Activated T-helper 17 cell treated with anti-CD3 and anti-CD28 coated beads, Interleukin-2, amount 50 U/mL, for 72 hours (primary cell): ENCODE results near the gene FIBCD1. TPM values are rescaled to one million over a fixed set of nuclear protein-coding genes. Genes with fewer than 3 reads are reported as not detected.
"Not testable (repeated sequence)": the region's sequence is repeated elsewhere in the genome, so short reads cannot be mapped to it uniquely, and the experiment has no call there.

Experiments used
- ATAC-seq: fragments of 150-1000 bp; cut with Tn5 transposase; replicated peaks from 2 replicates; pipeline ENCODE4 v1.10.0; 2021; ENCODE audit warnings: mild to moderate bottlenecking, moderate library complexity
- H3K27ac Mint-ChIP-seq: one replicate; pipeline ENCODE4 v1.8.0; 2022; ENCODE audit warnings: mixed read lengths
- H3K27me3 Mint-ChIP-seq: one replicate; pipeline ENCODE4 v1.8.0; 2022; ENCODE audit warnings: mixed read lengths
- H3K36me3 Mint-ChIP-seq: one replicate; pipeline ENCODE4 v1.8.0; 2022; ENCODE audit warnings: low read depth, mild to moderate bottlenecking, mixed read lengths
- H3K4me1 Mint-ChIP-seq: one replicate; pipeline ENCODE4 v1.8.0; 2022; ENCODE audit warnings: mixed read lengths
- H3K4me3 Mint-ChIP-seq: one replicate; pipeline ENCODE4 v1.8.0; 2022; ENCODE audit warnings: mild to moderate bottlenecking, mixed read lengths
- H3K9me3 Mint-ChIP-seq: one replicate; pipeline ENCODE4 v1.8.0; 2022; ENCODE audit warnings: mixed read lengths
- total RNA-seq, 2 donors: library from RNA; stranded (reverse); gene quantifications; one replicate each; pipeline ENCODE4 v1.2.3, GENCODE V29; 2022

Gene FIBCD1
- total RNA-seq, 2 donors from 2014 or later, result not detected

GRCh38 chr9:130963916-130964315, 24.9 kb upstream of the FIBCD1 start:
- Mint-ChIP-seq H3K27me3 (peaks cover 6% of the 10 kb centered on the region), H3K36me3 (no peaks in the 10 kb centered on the region), H3K4me3 (no peak overlapping the region), H3K4me1 (peaks cover 2% of the 10 kb centered on the region), H3K27ac (no peak overlapping the region), H3K9me3 (peaks cover 2% of the 10 kb centered on the region)
- no peak for ATAC-seq

DNA sequence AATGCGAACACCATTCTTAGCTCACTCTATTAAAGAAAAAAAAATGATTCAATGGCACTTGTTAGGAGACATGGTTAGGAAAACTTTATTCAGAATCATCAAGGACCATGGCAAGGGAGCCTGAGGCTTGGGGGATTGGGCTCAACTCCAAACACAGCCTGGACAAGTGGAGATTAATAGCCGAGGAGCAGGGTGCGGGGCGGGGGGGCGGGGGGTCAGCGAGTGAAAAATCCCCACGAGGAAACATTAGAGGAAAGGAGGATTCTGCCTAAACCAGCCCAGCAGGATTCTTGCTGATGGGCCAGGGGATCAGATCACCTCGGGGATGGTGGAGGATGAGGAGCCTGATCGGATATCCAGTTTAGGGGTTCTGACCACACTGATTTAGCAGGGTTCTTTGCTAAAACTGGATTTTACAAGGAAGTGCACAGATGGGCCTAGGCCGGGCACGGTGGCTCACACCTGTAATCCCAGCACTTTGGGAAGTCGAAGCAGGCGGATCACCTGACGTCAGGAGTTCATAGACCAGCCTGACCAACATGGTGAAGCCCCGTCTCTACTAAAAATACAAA, 24.4 kb upstream of the FIBCD1 start:
- no peaks in the 10 kb centered on the region for H3K36me3 Mint-ChIP-seq
- H3K27ac Mint-ChIP-seq, result no peak overlapping the region
- no peak for ATAC-seq
- H3K9me3 Mint-ChIP-seq, result peaks cover 5% of the 10 kb centered on the region
- H3K27me3 Mint-ChIP-seq, result peaks cover 6% of the 10 kb centered on the region
- peaks cover 6% of the 10 kb centered on the region for H3K4me1 Mint-ChIP-seq
- no peak overlapping the region for H3K4me3 Mint-ChIP-seq

- Mint-ChIP-seq H3K4me1 (peaks cover 6% of the 10 kb centered on the region), H3K9me3 (peaks cover 5% of the 10 kb centered on the region), H3K36me3 (no peaks in the 10 kb centered on the region), H3K27me3 (peaks cover 6% of the 10 kb centered on the region), H3K27ac (no peak overlapping the region), H3K4me3 (no peak overlapping the region)
- ATAC-seq, result no peak
Measured at GRCh38 chr9:130962418-130963316, 23.6 kb upstream of the FIBCD1 start.

GRCh38 chr9:130961511-130962300, 22.7 kb upstream of the FIBCD1 start:
- H3K4me3 Mint-ChIP-seq, result no peak overlapping the region
- H3K9me3 Mint-ChIP-seq, result peaks cover 5% of the 10 kb centered on the region
- no peak overlapping the region for H3K27ac Mint-ChIP-seq
- H3K4me1 Mint-ChIP-seq, result peaks cover 6% of the 10 kb centered on the region
- ATAC-seq, result no peak
- peaks cover 6% of the 10 kb centered on the region for H3K27me3 Mint-ChIP-seq
- H3K36me3 Mint-ChIP-seq, result no peaks in the 10 kb centered on the region

DNA sequence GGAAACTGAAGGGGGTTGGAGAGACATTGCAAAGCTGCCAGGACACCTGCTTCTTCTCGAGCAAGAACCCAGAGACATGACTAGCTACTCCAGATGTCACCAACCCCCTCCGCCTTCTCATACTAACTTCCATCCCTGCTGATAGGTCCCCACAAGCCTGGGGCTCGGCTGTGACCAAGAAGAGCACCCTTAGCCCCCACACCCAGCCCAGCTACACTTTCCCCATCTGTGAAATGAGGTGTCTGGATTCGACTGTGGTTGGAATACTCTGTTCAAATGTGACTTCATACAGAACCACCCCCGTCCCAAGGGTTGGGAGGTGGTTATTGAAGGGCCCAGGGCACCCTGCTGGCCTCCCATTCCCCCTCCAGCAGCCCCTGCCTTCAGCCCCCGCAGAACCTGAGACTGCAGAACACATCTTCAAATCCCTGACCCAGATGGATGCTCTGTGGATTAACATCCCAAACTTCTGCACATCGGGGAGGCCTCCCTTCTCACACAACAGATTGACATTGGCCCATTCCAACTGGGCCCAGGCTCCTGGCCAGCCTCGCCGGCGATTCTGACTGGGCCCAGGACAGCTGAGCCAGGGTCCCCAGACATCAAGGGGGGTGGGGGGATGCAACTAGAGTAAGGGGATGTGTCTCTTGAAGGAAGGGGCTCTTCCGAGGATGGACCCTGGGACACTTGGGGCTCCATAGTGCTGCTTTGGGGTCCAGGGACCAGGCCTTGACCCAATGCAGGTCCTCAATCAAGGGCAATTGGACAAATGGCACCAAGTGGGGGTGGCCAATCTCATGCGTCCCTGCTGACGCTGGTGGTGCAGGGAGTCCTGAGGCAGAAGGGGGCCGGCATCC, 21.7 kb upstream of the FIBCD1 start:
- H3K27ac Mint-ChIP-seq, result no peak overlapping the region
- ATAC-seq, result no peak
- no peak overlapping the region for H3K4me3 Mint-ChIP-seq
- H3K36me3 Mint-ChIP-seq, result no peaks in the 10 kb centered on the region
- H3K9me3 Mint-ChIP-seq, result peaks cover 5% of the 10 kb centered on the region
- H3K4me1 Mint-ChIP-seq, result peaks cover 6% of the 10 kb centered on the region
- peaks cover 6% of the 10 kb centered on the region for H3K27me3 Mint-ChIP-seq

DNA sequence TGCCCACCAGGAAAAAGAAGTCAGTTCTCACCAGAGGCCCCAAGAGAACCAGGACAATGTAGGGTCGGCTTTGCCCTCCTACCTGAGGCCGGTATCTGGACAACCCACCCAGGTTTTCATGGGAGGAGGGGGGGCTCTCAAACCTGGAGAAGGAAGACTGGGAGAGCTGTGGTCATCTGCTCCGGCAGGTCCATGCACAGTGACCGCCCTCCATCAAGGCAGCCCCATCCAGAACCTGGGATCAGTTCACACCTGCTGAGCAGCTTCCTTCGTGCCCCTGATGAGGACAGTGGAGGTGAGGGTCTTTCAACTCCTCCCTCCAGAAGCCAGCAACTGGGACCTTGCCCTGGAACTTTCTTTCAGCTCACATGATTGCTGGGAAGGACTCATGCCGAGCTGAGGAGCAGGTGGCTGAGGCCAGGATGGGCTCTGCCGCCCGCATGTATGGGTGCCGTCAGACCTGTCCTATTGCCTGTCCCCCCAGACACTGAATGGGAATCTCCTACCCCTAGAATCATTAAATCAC, 20.8 kb upstream of the FIBCD1 start:
- Mint-ChIP-seq H3K4me1 (peaks cover 6% of the 10 kb centered on the region), H3K27ac (no peak overlapping the region)
- ATAC-seq, result no peak

GRCh38 chr9:130958564-130958963, 19.5 kb upstream of the FIBCD1 start:
- not testable (repeated sequence) for H3K9me3 Mint-ChIP-seq, H3K27ac Mint-ChIP-seq, H3K4me1 Mint-ChIP-seq, ATAC-seq, H3K27me3 Mint-ChIP-seq, H3K4me3 Mint-ChIP-seq, H3K36me3 Mint-ChIP-seq

More for the DNA sequence above, 20.8 kb upstream of the FIBCD1 start:
- Mint-ChIP-seq H3K36me3 (no peaks in the 10 kb centered on the region), H3K9me3 (peaks cover 5% of the 10 kb centered on the region), H3K4me3 (no peak overlapping the region), H3K27me3 (peaks cover 6% of the 10 kb centered on the region)

DNA sequence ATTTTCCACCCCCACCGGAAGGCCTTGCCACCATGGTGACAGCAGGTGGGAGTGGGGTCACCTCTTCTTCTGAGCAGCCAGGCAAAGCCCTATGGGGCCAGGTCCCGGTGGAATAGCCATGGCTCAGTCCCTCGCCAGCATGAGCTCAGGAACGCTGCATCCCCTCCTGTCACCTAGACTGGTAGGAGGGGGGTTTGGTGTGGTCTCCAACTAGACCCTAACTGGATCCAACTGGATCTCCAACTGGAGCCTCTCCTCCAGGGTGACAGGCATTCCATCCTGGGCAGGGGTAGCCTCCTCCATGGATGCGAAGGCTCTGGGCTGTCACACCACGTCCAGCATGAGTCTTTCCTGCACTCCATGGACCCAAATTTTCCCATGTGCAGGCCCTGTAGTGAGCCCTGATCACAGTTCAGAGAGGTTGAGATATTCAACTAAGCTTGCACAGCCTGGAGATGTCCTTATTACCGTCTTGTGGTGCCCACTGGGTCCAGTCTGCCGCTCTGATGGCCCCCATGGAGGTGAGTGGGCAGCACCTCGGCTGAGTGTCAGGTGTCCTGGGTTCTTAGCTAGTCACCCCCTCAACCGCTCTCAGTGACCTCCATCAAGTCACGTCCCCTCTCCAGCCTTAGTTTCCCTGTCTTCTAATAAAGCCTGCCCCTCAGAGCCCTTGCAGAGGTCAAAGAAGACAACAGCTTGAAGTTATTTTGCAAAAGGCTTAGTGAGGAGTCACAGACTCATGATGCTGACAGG, 18.6 kb upstream of the FIBCD1 start:
- Mint-ChIP-seq H3K4me3 (no peak overlapping the region), H3K27me3 (peaks cover 3% of the 10 kb centered on the region), H3K4me1 (peaks cover 6% of the 10 kb centered on the region), H3K9me3 (peaks cover 5% of the 10 kb centered on the region), H3K27ac (no peak overlapping the region), H3K36me3 (no peaks in the 10 kb centered on the region)
- ATAC-seq, result no peak

DNA sequence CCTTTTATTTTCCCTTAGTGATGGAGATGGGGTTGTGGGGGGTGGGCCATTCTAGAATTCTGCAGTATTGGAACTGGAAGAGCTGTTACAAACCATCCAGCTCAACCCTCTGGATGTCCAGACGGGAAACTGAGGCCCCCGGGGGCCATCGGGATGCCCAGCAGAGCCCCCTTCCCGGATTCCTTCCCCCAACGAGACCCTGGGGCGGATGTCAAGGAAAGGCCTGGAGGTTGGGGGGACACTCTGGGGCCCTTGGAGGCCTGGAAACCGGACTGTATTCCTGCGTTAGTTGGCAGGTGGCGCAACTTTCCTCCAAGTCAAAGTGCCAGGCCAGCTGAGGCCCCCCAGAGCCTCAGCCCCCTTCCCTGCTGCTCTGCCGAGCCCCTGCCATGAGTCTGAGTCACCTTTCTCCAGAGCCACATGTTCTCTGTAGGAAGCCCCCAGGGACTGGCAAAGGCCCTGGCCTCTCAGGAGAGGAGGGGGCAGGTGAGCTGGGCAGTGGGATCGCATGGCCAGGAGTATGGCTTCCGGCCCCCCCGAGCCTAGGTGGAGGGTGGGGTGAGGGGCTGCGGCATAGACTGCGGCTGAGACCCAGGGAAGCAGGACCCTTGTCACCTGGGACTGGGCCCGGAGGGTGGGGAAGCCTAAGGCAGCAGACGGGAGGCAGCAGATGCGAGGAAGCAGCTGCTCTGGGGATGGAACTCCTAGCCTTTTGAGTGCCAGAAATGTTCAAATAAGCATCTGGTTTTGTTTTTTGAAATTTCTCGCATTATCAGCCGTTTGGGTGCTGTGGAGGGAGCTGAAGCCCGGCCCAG, 17.8 kb upstream of the FIBCD1 start:
- no peak for ATAC-seq
- Mint-ChIP-seq H3K36me3 (no peaks in the 10 kb centered on the region), H3K27me3 (peaks cover 3% of the 10 kb centered on the region), H3K4me1 (peaks cover 6% of the 10 kb centered on the region), H3K9me3 (peaks cover 5% of the 10 kb centered on the region), H3K27ac (no peak overlapping the region), H3K4me3 (no peak overlapping the region)

- Mint-ChIP-seq H3K27ac (no peak overlapping the region), H3K9me3 (peaks cover 5% of the 10 kb centered on the region), H3K4me3 (no peak overlapping the region), H3K36me3 (no peaks in the 10 kb centered on the region), H3K27me3 (no peaks in the 10 kb centered on the region), H3K4me1 (peaks cover 6% of the 10 kb centered on the region)
- ATAC-seq, result no peak
Measured at GRCh38 chr9:130955947-130956621, 17.0 kb upstream of the FIBCD1 start.

DNA sequence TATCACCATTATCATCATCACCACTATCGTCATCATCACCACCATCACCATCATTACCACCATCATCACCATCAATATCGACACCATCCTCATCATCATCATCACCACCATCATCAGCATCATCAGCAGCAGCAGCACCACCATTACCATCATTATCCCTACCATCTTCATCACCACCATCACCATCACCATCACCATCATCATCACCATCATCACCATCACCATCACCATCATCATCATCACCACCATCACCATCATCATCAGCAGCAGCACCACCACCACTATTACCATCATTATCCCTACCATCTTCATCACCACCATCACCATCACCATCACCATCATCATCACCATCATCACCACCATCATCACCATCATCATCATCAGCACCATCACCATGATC, 15.9 kb upstream of the FIBCD1 start:
- not testable (repeated sequence) for H3K27me3 Mint-ChIP-seq, H3K36me3 Mint-ChIP-seq, ATAC-seq, H3K4me3 Mint-ChIP-seq, H3K27ac Mint-ChIP-seq, H3K9me3 Mint-ChIP-seq, H3K4me1 Mint-ChIP-seq

GRCh38 chr9:130954317-130954716, 15.3 kb upstream of the FIBCD1 start:
- Mint-ChIP-seq H3K4me1 (peaks cover 6% of the 10 kb centered on the region), H3K36me3 (no peaks in the 10 kb centered on the region), H3K27me3 (peaks cover under 1% of the 10 kb centered on the region), H3K9me3 (peaks cover 5% of the 10 kb centered on the region), H3K4me3 (no peak overlapping the region), H3K27ac (no peak overlapping the region)
- no peak for ATAC-seq
